Mesenchymal stem cell (in vitro differentiated cells and primary cell): ENCODE data around the gene ARID3B.
A peak's percentile ranks its signal among the peaks of the same experiment; 100 is the strongest.

Experiments used
- DNase-seq: peaks from one replicate; pipeline ENCODE4 v3.0.0-alpha.2; 2013
- H2AFZ ChIP-seq: one replicate; pipeline ENCODE4 v1.6.1; 2013; ENCODE audit warnings: low read depth, mild to moderate bottlenecking, control low read depth, inconsistent platforms, low read length, moderate library complexity
- H2AK5ac ChIP-seq: 2 replicates; pipeline ENCODE4 v1.6.1; 2013; ENCODE audit warnings: low read length, moderate library complexity, mild to moderate bottlenecking, inconsistent platforms; ENCODE audit not compliant: severe bottlenecking
- H2BK120ac ChIP-seq: one replicate; pipeline ENCODE4 v1.6.1; 2013; ENCODE audit warnings: low read depth, mild to moderate bottlenecking, inconsistent platforms, low read length, moderate library complexity
- H2BK12ac ChIP-seq, 2 experiments: one replicate each; pipeline ENCODE4 v1.6.1; 2013; ENCODE audit warnings: inconsistent platforms in 2 of 2, low read length in 2 of 2, mild to moderate bottlenecking in 2 of 2, moderate library complexity in 2 of 2, control low read depth in 1 of 2
- H2BK15ac ChIP-seq: one replicate; pipeline ENCODE4 v1.6.1; 2013; ENCODE audit warnings: mild to moderate bottlenecking, low read depth, inconsistent platforms; ENCODE audit not compliant: poor library complexity, severe bottlenecking
- H2BK5ac ChIP-seq: 2 replicates; pipeline ENCODE4 v1.6.1; 2013; ENCODE audit warnings: low read depth, mild to moderate bottlenecking, low read length, control low read depth, inconsistent platforms; ENCODE audit not compliant: poor library complexity, severe bottlenecking
- H3K14ac ChIP-seq, 2 experiments: one replicate each; pipeline ENCODE4 v1.6.1; 2013; ENCODE audit warnings: inconsistent platforms in 2 of 2, low read length in 2 of 2, control low read depth in 1 of 2, mild to moderate bottlenecking in 1 of 2, moderate library complexity in 1 of 2
- H3K18ac ChIP-seq, 2 experiments: one replicate each; pipeline ENCODE4 v1.6.1; 2013; ENCODE audit warnings: inconsistent platforms in 2 of 2, low read length in 2 of 2, control low read depth in 1 of 2, low read depth in 1 of 2, mild to moderate bottlenecking in 1 of 2
- H3K23ac ChIP-seq, 2 experiments: one replicate each; pipeline ENCODE4 v1.6.1; 2013; ENCODE audit warnings: inconsistent platforms in 2 of 2, low read length in 2 of 2, mild to moderate bottlenecking in 2 of 2, moderate library complexity in 2 of 2, control low read depth in 1 of 2
- H3K27ac ChIP-seq: 2 replicates; pipeline ENCODE4 v1.5.1; 2013; ENCODE audit warnings: mild to moderate bottlenecking, moderate library complexity, low read length, control low read depth, inconsistent platforms; ENCODE audit not compliant: poor library complexity, severe bottlenecking
- H3K27me3 ChIP-seq, 2 experiments: 2 replicates each; pipeline versions ENCODE4 v1.6.1 to v1.7.0; 2013; ENCODE audit warnings: low read length in 2 of 2, mild to moderate bottlenecking in 2 of 2, moderate library complexity in 2 of 2, control low read depth in 1 of 2, inconsistent platforms in 1 of 2; ENCODE audit not compliant: control insufficient read depth in 1 of 2, insufficient read depth in 1 of 2
- H3K36me3 ChIP-seq, 2 experiments: 2 replicates each; pipeline versions ENCODE4 v1.6.1 to v1.7.0; 2013; ENCODE audit warnings: low read length in 2 of 2, control low read depth in 1 of 2, inconsistent platforms in 1 of 2, low read depth in 1 of 2, mild to moderate bottlenecking in 1 of 2; ENCODE audit not compliant: insufficient read depth in 2 of 2, control insufficient read depth in 1 of 2
- H3K4ac ChIP-seq, 2 experiments: one replicate each; pipeline ENCODE4 v1.6.1; 2013; ENCODE audit warnings: inconsistent platforms in 2 of 2, low read length in 2 of 2, mild to moderate bottlenecking in 2 of 2, moderate library complexity in 2 of 2, control low read depth in 1 of 2, low read depth in 1 of 2
- H3K4me1 ChIP-seq: 2 replicates; pipeline ENCODE4 v1.6.1; 2013; ENCODE audit warnings: low read depth, low read length, control low read depth; ENCODE audit not compliant: control insufficient read depth, insufficient read depth
- H3K4me2 ChIP-seq: 2 replicates; pipeline ENCODE4 v1.6.1; 2013; ENCODE audit warnings: low read length, mild to moderate bottlenecking, inconsistent platforms; ENCODE audit not compliant: poor library complexity, severe bottlenecking
- H3K4me3 ChIP-seq, 2 experiments: 2 replicates each; pipeline versions ENCODE4 v1.5.1 to v1.7.0; 2013; ENCODE audit warnings: low read length in 2 of 2, mild to moderate bottlenecking in 2 of 2, control low read depth in 1 of 2, low read depth in 1 of 2; ENCODE audit not compliant: insufficient read depth in 1 of 2
- H3K79me1 ChIP-seq: replicated peaks from 2 replicates; pipeline ENCODE4 v1.6.1; 2013; ENCODE audit warnings: mild to moderate bottlenecking, control low read depth, low read length, inconsistent platforms; ENCODE audit not compliant: poor library complexity, severe bottlenecking
- H3K9ac ChIP-seq: 2 replicates; pipeline ENCODE4 v1.7.0; 2013; ENCODE audit warnings: mild to moderate bottlenecking, low read length, moderate library complexity
- H3K9me3 ChIP-seq: 2 replicates; pipeline ENCODE4 v1.7.0; 2013; ENCODE audit warnings: mild to moderate bottlenecking, low read length; ENCODE audit not compliant: control insufficient read depth
- H4K8ac ChIP-seq: one replicate; pipeline ENCODE4 v1.6.1; 2013; ENCODE audit warnings: inconsistent platforms, mild to moderate bottlenecking, low read length, moderate library complexity
- H4K91ac ChIP-seq: one replicate; pipeline ENCODE4 v1.6.1; 2013; ENCODE audit warnings: mild to moderate bottlenecking, low read length, inconsistent platforms
- WGBS: methylation state at CpG from one replicate; pipeline ENCODE4 v1.1.7; 2013; ENCODE audit warnings: mixed read lengths; 5-methylcytosine and 5-hydroxymethylcytosine counted together

ARID3B gene

GRCh38 chr15:74624020-74624602, 83.1 kb downstream of the ARID3B start:
- no peak for DNase-seq
- H3K27ac ChIP-seq, result no peak overlapping the region
- H3K27me3 ChIP-seq, result no peaks in the 10 kb centered on the region
- peaks cover 100% of the 10 kb centered on the region in 2 experiments for H3K36me3 ChIP-seq
- no peak overlapping the region for H4K91ac ChIP-seq
- 83% methylated on average over 7 of the region's 7 CpGs for WGBS
- peaks cover 5% of the 10 kb centered on the region for H3K4me1 ChIP-seq
- no peak overlapping the region for H3K9ac ChIP-seq
- H3K4me3 ChIP-seq, result no peak overlapping the region
- no peak overlapping the region for H3K14ac ChIP-seq
- H2AFZ ChIP-seq, result no peak overlapping the region
- H4K8ac ChIP-seq, result no peak overlapping the region
- no peak overlapping the region for H3K23ac ChIP-seq
- no peak overlapping the region for H3K4me2 ChIP-seq
- peaks cover 67% of the 10 kb centered on the region for H3K79me1 ChIP-seq
- H2BK5ac ChIP-seq, result no peak overlapping the region
- no peak overlapping the region for H2BK120ac ChIP-seq
- no peak overlapping the region for H2BK12ac ChIP-seq
- no peak overlapping the region for H3K4ac ChIP-seq
- H2AK5ac ChIP-seq, result no peak overlapping the region
- no peak overlapping the region for H2BK15ac ChIP-seq
- no peaks in the 10 kb centered on the region for H3K9me3 ChIP-seq
- H3K18ac ChIP-seq, result no peak overlapping the region

- Histone ChIP-seq H2BK5ac (no peak overlapping the region), H3K27ac (no peak overlapping the region), H2AK5ac (no peak overlapping the region), H2BK15ac (no peak overlapping the region), H3K4me2 (no peak overlapping the region), H2BK120ac (no peak overlapping the region), H3K27me3 (no peaks in the 10 kb centered on the region), H3K9me3 (no peaks in the 10 kb centered on the region), H3K9ac (no peak overlapping the region), H2BK12ac (no peak overlapping the region), H3K79me1 (peaks cover 60% of the 10 kb centered on the region), H3K23ac (no peak overlapping the region), H4K91ac (no peak overlapping the region), H2AFZ (no peak overlapping the region), H3K36me3 (peaks cover 100% of the 10 kb centered on the region in 2 experiments), H4K8ac (no peak overlapping the region), H3K4ac (no peak overlapping the region), H3K4me3 (no peak overlapping the region), H3K4me1 (peaks cover 4% of the 10 kb centered on the region), H3K18ac (no peak overlapping the region), H3K14ac (no peak overlapping the region)
- no peak for DNase-seq
- WGBS, result 92% methylated on average over 6 of the region's 6 CpGs
These were observed 84.7 kb downstream of the ARID3B start for GRCh38 chr15:74625693-74626092.

- Histone ChIP-seq H3K4ac (no peak overlapping the region), H3K36me3 (peaks cover 98 to 100% of the 10 kb centered on the region in 2 experiments), H3K14ac (no peak overlapping the region), H3K27me3 (no peaks in the 10 kb centered on the region), H3K9ac (no peak overlapping the region), H3K4me3 (no peak overlapping the region), H4K91ac (no peak overlapping the region), H3K18ac (no peak overlapping the region), H3K9me3 (no peaks in the 10 kb centered on the region), H4K8ac (no peak overlapping the region), H2BK12ac (no peak overlapping the region), H3K4me2 (no peak overlapping the region), H2AK5ac (no peak overlapping the region), H3K4me1 (peaks cover 2% of the 10 kb centered on the region), H2AFZ (no peak overlapping the region), H3K27ac (no peak overlapping the region), H3K79me1 (peaks cover 59% of the 10 kb centered on the region), H2BK120ac (no peak overlapping the region), H2BK15ac (no peak overlapping the region), H2BK5ac (no peak overlapping the region), H3K23ac (no peak overlapping the region)
- no peak for DNase-seq
- WGBS, result 98% methylated on average over 7 of the region's 7 CpGs
These were observed 85.3 kb downstream of the ARID3B start for GRCh38 chr15:74626336-74626735.

- no peak overlapping the region for H2AFZ ChIP-seq
- no peak overlapping the region for H2BK15ac ChIP-seq
- WGBS, result over 99% methylated on average over 8 of the region's 10 CpGs
- no peak overlapping the region for H3K4me3 ChIP-seq
- no peak overlapping the region for H3K14ac ChIP-seq
- H3K79me1 ChIP-seq, result peaks cover 54% of the 10 kb centered on the region
- H3K4me2 ChIP-seq, result no peak overlapping the region
- H3K4ac ChIP-seq, result no peak overlapping the region
- H3K9ac ChIP-seq, result no peak overlapping the region
- H4K8ac ChIP-seq, result no peak overlapping the region
- no peak overlapping the region for H3K18ac ChIP-seq
- no peak overlapping the region for H2BK120ac ChIP-seq
- no peak overlapping the region for H2BK12ac ChIP-seq
- no peak overlapping the region for H4K91ac ChIP-seq
- no peaks in the 10 kb centered on the region for H3K27me3 ChIP-seq
- H3K9me3 ChIP-seq, result no peaks in the 10 kb centered on the region
- H2AK5ac ChIP-seq, result no peak overlapping the region
- no peaks in the 10 kb centered on the region for H3K4me1 ChIP-seq
- H3K36me3 ChIP-seq, result peaks cover 96 to 99% of the 10 kb centered on the region in 2 experiments
- DNase-seq, result no peak
- no peak overlapping the region for H3K27ac ChIP-seq
- no peak overlapping the region for H2BK5ac ChIP-seq
- H3K23ac ChIP-seq, result peak overlapping the region in 1 of 2 experiments; percentile 27
These were observed 86.0 kb downstream of the ARID3B start for GRCh38 chr15:74626752-74627692.
